GM11168 (cell line): ENCODE results near the gene PPP1R7.
"Not testable (repeated sequence)": the region's sequence is repeated elsewhere in the genome, so short reads cannot be mapped to it uniquely, and the experiment has no call there.

Experiments used
- in situ Hi-C: fragments of 300-500 bp; cut with MboI; formaldehyde crosslinking; loops from one replicate; pipeline ENCODE4 v1.12.0; 2022; ENCODE audit warnings: low sequenced_read_pairs; ENCODE audit not compliant: unreplicated experiment

The PPP1R7 gene, protein sequence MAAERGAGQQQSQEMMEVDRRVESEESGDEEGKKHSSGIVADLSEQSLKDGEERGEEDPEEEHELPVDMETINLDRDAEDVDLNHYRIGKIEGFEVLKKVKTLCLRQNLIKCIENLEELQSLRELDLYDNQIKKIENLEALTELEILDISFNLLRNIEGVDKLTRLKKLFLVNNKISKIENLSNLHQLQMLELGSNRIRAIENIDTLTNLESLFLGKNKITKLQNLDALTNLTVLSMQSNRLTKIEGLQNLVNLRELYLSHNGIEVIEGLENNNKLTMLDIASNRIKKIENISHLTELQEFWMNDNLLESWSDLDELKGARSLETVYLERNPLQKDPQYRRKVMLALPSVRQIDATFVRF

DNA sequence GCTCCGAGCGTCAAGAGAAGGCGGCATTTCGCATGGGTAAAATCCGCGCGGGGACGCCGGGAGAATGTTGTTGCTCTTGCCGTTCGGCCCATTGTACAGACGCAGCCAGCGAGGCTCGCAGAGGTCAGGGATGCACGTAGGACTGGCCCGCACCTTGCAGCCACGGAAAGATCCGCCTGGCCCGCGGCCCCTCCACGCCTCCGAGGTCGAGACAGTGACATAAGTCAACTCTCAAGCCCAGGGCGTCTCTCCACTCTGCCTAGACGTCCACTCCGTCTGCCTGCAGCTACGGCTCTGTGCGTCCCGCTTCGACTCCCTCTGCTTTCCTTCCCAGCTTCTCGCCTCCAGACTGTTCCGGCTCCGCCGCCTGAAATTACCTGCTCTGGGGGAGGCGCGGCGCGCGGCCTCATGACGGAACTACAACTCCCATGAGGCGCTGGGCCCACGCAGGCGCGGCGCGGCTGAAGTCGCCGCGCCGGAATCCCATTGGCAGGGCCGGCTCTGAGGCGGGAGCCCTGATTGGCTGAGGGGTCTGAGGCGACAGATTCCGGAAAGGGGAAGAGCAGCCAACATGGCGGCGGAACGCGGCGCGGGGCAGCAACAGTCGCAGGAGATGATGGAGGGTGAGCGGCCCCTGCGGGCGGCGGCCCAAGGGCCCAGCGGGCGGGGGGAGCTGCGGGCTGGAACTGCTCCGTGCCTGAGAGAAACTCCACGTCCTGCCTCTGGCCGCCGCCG, at the start of gene PPP1R7:
Gene PPP1R7, plus strand, starts transcription at position 543 of the 735 bp plus-strand sequence. Its CDS starts 29 bp downstream, at position 572.
- in situ Hi-C loops: no loop called here

DNA sequence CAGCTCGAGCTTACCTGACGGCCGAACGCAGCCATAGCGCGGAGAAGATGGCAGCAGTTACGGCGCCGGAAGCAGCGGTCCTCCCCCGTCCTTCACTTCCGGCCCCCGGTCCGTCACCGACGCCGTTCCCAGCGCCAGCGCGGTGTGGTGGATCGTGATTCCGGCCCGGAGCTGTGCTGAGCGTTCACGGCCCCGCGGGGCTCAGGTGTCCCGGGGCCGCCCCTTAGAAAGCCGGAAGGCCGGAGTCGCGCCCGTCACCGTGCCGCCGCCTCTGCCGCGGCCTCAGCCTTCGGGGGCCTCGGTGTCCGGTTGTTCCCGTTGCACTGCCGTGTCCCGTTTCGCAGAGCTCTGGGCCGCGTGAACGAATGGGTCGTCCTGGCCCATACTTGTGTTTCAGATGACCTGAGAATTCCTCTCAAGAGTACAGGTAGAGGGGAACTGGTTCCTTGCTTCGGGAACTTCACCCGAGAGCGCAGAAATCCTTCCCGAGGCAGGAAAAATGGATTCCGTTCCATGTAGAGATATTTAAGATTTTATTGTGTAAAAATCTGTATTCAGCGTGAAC, 47.9 kb upstream of the PPP1R7 start, which contains the start of gene MTERF4:
Gene MTERF4, minus strand, starts transcription at position 49 of the 565 bp plus-strand sequence. Its CDS starts 14 bp downstream, at position 35.
- in situ Hi-C loops: no loop called here

GRCh38 chr2:241103176-241103595, 47.1 kb upstream of the PPP1R7 start:
- in situ Hi-C loops: no loop called here

DNA sequence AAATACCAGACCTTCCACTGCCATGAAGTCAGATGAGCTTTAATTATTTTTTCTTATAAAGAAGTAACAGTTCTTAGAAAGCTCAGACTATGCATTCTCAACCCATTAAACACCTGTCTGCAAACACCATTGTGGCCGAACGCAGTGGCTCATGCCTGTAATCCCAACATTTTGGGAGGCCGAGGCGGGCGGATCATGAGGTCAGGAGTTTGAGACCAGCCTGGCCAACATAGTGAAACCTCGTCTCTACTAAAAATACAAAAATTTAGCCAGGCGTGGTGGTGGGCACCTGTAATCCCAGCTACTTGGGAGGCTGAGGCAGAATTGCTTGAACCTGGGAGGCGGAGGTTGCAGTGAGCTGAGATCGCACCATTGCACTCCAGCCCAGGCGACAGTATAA, 45.7 kb upstream of the PPP1R7 start:
- in situ Hi-C loops: not testable (repeated sequence)

GRCh38 chr2:241105641-241106040, 44.6 kb upstream of the PPP1R7 start:
- in situ Hi-C loops: no loop called here

- in situ Hi-C loops: no loop called here
Measured at GRCh38 chr2:241107031-241107783, 43.1 kb upstream of the PPP1R7 start.

GRCh38 chr2:241108271-241109209, 41.7 kb upstream of the PPP1R7 start:
- in situ Hi-C loops: no loop called here

DNA sequence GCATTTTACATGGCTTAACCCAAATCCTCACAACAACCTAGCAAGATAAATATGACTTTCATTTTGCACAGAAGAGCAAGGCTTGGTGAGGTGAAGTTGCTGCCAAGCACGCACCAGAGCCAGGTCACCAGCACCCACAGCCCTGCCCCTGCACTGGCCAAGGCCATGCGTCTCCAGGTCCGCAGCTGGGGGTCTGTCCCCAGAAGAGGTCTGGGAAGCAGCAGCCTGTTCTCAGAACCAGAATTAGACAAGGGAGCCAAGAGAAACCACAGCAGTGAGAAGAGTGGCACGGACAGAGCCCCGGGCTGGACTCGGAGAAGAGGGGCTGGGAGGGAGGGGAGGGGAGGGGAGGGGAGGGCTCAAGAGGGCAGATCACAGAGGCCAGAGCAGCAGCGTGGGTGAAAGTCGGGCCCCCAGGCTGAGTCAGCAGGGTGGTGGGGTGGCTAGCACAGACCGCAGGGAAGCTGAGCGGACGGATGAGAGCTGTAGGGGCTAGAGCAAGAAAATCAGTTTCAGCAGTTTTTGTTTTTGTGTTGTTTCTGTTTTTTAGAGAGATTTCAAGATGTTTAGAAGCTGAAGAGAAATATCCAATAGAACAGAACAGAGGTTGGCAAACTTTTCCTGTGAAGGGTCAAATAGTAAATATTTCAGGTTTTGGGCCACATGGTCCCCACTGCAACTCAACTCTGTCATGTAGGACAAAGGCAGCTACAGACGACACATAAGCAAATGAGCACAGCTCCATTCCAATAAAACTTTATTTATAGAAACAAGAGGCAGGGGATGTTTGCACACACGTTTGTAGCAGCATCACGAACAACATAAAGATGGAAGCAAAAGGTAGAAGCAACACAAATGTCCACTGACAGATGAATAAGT, 40.8 kb upstream of the PPP1R7 start:
- in situ Hi-C loops: no loop called here

- in situ Hi-C loops: no loop called here
Measured at GRCh38 chr2:241110089-241110606, 40.1 kb upstream of the PPP1R7 start.

- in situ Hi-C loops: no loop called here
Measured at GRCh38 chr2:241110607-241111439, 39.4 kb upstream of the PPP1R7 start.

DNA sequence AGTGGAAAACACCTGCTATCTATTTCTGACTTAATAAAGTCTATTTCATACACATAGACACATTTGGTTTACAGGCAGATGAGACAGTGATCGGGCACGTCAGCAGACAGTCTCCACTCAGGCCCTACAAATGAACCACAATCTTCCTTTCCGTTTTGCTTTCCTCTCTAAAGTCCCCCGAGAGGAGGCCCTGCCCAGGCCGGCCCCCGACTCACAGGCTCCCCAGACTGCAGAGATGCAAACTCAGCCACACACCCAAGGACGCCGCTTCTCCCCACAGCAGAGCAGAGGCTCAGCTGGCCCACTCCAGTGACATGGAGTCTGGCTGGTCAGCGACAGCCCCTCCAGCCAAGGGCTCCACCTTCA, 38.8 kb upstream of the PPP1R7 start:
- in situ Hi-C loops: no loop called here

GRCh38 chr2:241112046-241112445, 38.2 kb upstream of the PPP1R7 start:
- in situ Hi-C loops: no loop called here

- in situ Hi-C loops: no loop called here
Measured at GRCh38 chr2:241112592-241112991, 37.7 kb upstream of the PPP1R7 start.

GRCh38 chr2:241114836-241115235, 35.4 kb upstream of the PPP1R7 start:
- in situ Hi-C loops: no loop called here

DNA sequence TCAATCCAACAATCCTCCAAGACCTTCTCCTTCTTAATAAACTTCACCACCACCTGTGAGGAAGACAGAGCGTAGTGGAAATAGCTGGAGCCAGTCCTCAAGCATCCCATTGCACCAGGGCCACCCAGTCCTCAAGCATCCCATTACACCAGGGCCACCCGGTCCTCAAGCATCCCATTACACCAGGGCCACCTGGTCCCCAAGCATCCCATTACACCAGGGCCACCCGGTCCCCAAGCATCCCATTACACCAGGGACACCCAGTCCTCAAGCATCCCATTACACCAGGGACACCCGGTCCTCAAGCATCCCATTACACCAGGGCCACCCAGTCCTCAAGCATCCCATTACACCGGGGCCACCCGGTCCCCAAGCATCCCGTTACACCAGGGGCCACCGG, 34.9 kb upstream of the PPP1R7 start:
- in situ Hi-C loops: no loop called here

- in situ Hi-C loops: no loop called here
Measured at GRCh38 chr2:241116606-241117560, 33.4 kb upstream of the PPP1R7 start.
